ENCODE measurements around the gene MTCP1.
A peak's percentile ranks its signal among the peaks of the same experiment; 100 is the strongest.

The MTCP1 gene

GRCh38 chrX:155070975-155071693 lies at the start of gene MTCP1, which contains the start of the genes BRCC3 and CMC4:
Gene MTCP1, minus strand, starts transcription at chrX:155071136. Its CDS starts 5,126 bp downstream, at chrX:155066010.
Gene BRCC3, plus strand, starts transcription at chrX:155071508. Its CDS starts 20 bp downstream, at chrX:155071528.
Gene CMC4, minus strand, starts transcription at chrX:155071136. Its CDS starts 7,113 bp downstream, at chrX:155064023.
- DNase-seq, result peak; percentile 63

- no peak for DNase-seq
Measured at GRCh38 chrX:155115174-155115819, 44.4 kb upstream of the MTCP1 start.

GRCh38 chrX:155113097-155113496 lies 42.2 kb upstream of the MTCP1 start:
- DNase-seq, result no peak

- no peak for DNase-seq
Measured at GRCh38 chrX:155112171-155112570, 41.2 kb upstream of the MTCP1 start.

GRCh38 chrX:155108427-155108826 lies 37.5 kb upstream of the MTCP1 start:
- no peak for DNase-seq

GRCh38 chrX:155105919-155106318 lies 35.0 kb upstream of the MTCP1 start:
- DNase-seq, result no peak

- peak; percentile 8 for DNase-seq
Measured at GRCh38 chrX:155094468-155095061, 23.6 kb upstream of the MTCP1 start.

- no peak for DNase-seq
Measured at GRCh38 chrX:155086961-155087735, 16.2 kb upstream of the MTCP1 start.

- DNase-seq, result peak; percentile 31
Measured at GRCh38 chrX:155086202-155086840, 15.4 kb upstream of the MTCP1 start.

GRCh38 chrX:155071694-155072280 lies 851 bp upstream of the MTCP1 start:
- DNase-seq, result no peak

GRCh38 chrX:155070663-155070974 lies 317 bp downstream of the MTCP1 start:
- DNase-seq, result no peak

- no peak for DNase-seq
Measured at GRCh38 chrX:155070038-155070437, 898 bp downstream of the MTCP1 start.

GRCh38 chrX:155069414-155069813 lies 1.5 kb downstream of the MTCP1 start:
- DNase-seq, result no peak

- DNase-seq, result no peak
Measured at GRCh38 chrX:155068165-155068564, 2.8 kb downstream of the MTCP1 start.

GRCh38 chrX:155065035-155065734 lies 5.8 kb downstream of the MTCP1 start:
- no peak for DNase-seq

- no peak for DNase-seq
Measured at GRCh38 chrX:155061760-155062159, 9.2 kb downstream of the MTCP1 start.

GRCh38 chrX:155056877-155057792 lies 13.8 kb downstream of the MTCP1 start:
- DNase-seq, result peak; percentile 43

- DNase-seq, result no peak
Measured at GRCh38 chrX:155056471-155056870, 14.5 kb downstream of the MTCP1 start.

- DNase-seq, result no peak
Measured at GRCh38 chrX:155055494-155055893, 15.4 kb downstream of the MTCP1 start.

- DNase-seq, result no peak
Measured at GRCh38 chrX:155054255-155054654, 16.7 kb downstream of the MTCP1 start.

GRCh38 chrX:155053656-155054055 lies 17.3 kb downstream of the MTCP1 start:
- no peak for DNase-seq
